ENCODE results near the gene PLBD2.

The PLBD2 gene

GRCh38 chr12:113397497-113398197, 39.3 kb downstream of the PLBD2 start:
- DNase-seq: no peak

DNA sequence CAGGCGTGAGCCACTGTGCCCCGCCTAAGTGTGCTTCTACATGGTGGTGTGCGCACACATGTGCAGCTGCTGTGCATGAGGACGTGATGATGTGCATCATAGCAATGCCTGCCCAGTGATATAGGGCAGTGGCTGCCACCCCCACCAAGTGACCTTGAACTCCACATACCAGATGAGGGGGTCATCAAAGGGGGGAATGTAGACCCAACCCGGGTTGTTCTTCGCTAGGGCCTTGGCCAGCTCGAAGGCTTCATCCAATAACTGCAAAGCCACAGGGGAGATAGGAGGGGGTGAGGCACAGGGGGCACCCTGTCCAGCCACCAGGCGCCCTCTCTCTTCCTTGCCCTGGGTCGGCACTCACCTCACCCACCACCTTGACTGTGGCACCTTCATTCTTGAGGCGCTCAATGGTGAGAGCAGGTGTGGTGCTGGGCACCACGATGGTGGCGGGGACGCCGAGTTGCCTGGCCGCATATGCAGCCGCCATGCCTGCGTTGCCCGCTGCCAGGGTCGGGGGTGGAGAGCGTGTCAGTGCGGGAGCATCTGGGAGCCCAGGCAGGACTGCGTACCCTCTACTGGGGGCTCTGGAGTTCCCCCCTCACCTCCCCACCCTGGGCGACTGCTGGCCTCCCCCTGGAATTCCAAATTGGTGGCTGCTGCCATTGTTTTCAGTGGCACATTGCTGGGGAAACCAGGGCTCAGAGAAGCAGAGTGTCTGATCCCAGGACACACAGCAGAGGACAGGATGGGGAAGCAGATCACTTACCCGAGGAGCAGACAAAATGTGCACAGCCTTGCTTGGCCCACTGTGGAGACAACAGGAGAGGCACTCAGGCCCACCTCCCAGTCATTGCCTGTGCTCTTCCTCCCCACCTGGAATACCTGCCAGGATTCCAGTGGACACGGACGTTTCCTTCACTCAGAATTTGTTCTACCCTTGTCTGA, 40.2 kb downstream of the PLBD2 start:
- no peak for DNase-seq

- DNase-seq: no peak
Observed at GRCh38 chr12:113399490-113399889, 41.1 kb downstream of the PLBD2 start.

DNA sequence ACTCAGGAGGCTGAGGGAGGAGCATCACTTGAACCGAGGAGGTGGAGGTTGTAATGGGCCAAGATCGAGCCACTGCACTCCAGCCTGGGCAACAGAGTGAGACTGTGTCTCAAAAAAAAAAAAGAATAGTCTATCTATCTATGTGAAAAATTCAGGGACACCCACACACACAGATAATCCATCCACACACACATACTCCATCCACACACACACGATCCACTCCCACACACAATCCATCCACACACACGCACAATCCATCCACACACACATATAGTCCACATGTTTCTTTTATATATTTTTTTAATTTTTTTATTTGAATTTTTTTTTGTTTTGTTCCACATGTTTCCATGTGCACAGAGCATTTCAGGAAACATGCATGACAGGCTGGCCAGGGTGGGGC, 42.0 kb downstream of the PLBD2 start:
- DNase-seq: no peak

DNA sequence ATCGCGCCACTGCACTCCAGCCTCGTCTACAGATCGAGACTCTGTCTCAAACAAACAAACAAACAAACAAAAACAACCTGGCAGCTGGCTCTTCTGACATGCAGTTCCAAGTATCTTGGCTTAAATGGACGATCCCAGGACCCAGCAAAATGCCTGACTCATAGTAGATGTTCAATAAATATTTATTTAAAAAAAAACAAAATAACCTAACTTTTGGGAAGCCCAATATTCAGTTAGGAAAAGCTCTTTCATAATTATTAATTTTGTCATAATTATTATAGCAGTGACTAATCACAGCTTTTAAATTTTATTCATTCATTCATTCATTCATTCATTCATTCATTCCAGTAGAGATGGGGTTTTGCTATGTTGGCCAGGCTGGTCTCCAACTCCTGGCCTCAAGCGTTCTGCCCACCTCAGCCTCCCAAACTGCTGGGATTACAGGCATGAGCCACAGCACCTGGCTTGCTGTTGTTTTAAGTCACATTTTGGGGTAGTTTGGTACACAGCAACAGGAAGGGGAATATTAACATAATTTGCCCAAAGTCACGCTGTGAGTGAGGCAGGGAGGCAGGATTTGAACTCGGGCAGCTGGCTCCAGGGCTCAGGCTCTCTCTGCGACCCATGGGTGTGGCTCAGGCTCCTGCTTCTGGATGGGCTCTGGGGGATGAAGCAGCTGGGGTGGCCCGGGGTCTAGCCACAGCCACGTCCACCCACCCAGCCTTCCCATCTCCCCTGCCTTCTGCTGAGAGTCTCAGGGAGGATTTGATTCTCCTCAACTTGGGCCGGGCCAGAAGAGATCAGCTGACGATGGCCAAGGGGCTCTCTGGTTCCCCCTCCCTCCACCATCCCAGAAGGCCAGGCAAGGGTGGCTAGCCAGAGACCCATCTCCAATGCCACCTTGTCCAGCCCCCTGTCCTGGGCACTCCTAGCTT, 42.9 kb downstream of the PLBD2 start:
- DNase-seq: no peak

- DNase-seq: no peak
Observed at GRCh38 chr12:113402586-113403260, 44.3 kb downstream of the PLBD2 start.

DNA sequence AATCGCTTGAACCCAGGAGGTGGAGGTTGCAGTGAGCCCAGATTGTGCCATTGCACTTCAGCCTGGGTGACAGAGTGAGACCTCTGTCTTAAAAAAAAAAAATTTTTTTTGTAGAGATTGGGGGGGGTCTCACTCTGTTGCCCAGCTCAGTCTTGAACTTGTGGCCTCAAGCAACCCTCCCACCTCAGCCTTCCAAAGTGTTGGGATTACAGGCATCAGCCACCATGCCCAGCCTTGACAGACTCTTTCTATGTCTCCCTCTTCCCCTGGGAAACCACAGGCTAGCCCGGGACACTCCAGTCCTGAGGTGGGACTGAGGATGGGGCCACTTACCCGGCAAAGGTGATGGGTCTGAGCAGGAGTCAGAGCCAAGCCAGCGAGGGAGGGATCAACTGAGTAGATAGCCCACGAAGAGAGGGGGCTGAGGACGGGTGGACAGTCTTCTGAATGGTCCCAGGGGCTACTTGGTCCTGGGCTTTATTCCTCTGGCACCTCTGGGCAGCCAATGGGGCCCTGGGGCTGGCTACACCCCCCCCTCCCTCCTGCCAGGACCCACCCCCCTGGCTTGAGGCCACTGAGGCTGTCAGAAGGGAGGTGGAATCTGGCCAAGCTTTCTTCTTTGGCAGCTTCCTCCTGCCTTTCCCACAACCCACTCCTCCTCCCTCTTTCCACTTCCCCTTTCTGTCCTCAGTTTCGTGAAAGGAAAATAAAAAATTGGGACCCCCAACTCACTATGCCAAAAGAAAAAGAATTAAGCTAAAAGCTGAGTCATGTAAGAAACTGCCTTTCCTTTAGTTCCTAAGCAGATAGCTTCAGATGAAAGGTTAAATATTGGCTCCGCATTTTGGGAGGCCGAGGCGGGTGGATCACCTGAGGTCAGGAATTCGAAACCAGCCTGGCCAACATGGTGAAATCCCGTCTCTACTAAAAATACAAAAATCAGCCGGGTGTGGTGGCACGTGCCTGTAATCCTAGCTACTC, 45.3 kb downstream of the PLBD2 start, which contains the start of gene SDS:
TSS of gene SDS (minus strand) at position 453 of the 981 bp plus-strand sequence. CDS start 4,179 bp downstream, outside the sequence.
- DNase-seq: no peak

DNA sequence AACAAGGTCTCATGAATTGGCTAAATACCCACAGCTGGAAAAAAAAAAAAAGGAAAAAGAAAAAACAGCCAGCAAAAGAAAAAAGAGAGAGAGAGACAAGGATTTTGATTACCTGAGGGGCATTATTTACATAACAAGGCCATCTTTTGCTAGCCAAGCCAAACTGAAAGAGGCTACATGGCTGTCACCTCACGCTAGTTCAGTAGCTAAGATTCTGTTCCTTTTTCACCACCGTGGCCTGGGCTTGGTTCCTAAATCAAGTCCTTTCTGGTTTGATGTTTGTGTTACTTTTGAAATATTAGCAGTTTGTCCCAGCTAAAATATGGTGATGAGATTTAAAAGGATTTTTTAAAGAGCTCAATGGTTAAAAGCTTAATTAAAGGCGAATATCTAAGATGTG, 47.3 kb downstream of the PLBD2 start:
- no peak for DNase-seq

GRCh38 chr12:113407931-113408600, 49.7 kb downstream of the PLBD2 start:
- DNase-seq: no peak

- no peak for DNase-seq
Observed at GRCh38 chr12:113408756-113409298, 50.4 kb downstream of the PLBD2 start.

GRCh38 chr12:113409462-113410124, 51.2 kb downstream of the PLBD2 start:
- DNase-seq: no peak

GRCh38 chr12:113413488-113413939, 55.1 kb downstream of the PLBD2 start:
- DNase-seq: no peak

DNA sequence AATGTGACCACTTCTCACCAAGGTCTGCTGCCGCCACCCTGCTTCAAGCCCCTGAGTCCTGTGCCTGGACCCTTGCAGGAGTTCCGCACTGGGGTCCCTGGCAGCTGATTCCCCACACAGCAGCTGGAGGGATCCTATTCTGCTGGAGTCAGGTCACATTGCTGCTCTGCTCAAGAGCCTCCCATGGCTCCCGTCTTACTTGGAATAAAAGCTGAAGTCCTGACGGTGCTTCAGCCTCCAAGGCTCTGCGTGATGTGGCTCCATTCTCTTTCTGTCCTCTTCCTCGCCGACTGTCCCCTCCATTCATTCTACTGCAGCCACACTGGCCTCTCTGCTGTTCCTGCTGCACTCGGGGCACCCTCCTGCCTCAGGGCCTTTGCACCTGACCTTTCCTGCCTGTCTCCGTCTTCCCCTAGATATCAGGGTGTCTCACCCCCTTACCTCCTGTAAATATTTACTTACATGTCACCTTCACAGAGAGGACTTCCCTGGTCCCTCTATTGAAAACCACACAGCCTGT, 56.2 kb downstream of the PLBD2 start:
- no peak for DNase-seq

- no peak for DNase-seq
Observed at GRCh38 chr12:113416091-113416754, 57.8 kb downstream of the PLBD2 start.

GRCh38 chr12:113418213-113418879, 60.0 kb downstream of the PLBD2 start:
- no peak for DNase-seq

DNA sequence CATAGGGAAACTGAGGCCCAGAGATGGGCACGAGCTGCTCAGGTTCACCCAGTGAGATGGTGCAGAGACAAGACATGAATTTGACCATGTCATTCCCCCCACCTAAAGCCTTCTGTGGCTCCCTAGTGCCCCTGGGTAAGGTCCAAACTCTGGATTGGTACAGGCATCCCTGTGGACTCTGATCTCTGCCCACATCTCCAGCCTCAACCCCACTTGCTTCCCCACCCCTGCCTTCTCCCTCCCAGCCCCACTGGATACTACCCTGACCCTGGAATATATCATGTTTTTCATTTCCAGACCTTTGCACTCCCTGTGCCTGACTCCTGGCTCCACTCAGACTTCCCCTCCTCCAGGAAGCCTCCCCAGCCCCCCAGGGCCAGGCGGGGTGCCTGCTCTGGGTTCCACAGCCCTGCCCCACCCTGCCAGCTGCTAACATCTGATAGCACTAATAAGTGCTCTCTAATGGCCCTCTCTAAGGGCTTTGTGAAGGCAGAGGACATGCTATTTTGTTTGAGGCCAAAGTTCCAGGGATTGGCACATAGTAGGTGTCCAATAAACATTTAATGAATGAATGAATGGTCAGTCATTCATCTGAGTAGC, 62.7 kb downstream of the PLBD2 start:
- DNase-seq: no peak
